ENCODE data around the gene CLUH.

- TF ChIP-seq CTCF (IDR thresholded peaks at IDR 0.05; ENCODE audit: extremely low read depth in 1 of 2, insufficient read depth in 1 of 2, low read depth in 1 of 2, low read length in 2 of 2): no peak
- TF ChIP-seq, protein P1, sequence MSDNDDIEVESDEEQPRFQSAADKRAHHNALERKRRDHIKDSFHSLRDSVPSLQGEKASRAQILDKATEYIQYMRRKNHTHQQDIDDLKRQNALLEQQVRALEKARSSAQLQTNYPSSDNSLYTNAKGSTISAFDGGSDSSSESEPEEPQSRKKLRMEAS (IDR thresholded peaks at IDR 0.05; ENCODE audit: insufficient read depth, insufficient read length): no peak
Measured at GRCh38 chr17:2656283-2656682, 55.3 kb downstream of the CLUH start.
